SK-N-MC (cell line): ENCODE data around the gene ZMYND15.

Experiments
- EZH2 ChIP-seq: fragments of 200-600 bp; sonication (generic); IDR thresholded peaks from one replicate; pipeline ENCODE4 v1.6.1; 2017; ENCODE audit warnings: antibody characterized with exemption
- FOXP2 ChIP-seq: optimal IDR thresholded peaks from 2 replicates; pipeline ENCODE3; 2011; ENCODE audit warnings: mild to moderate bottlenecking, moderate library complexity; ENCODE audit not compliant: insufficient read depth; ENCODE audit errors: extremely low read length, control extremely low read depth
- POLR2AphosphoS5 ChIP-seq: IDR thresholded peaks from 2 replicates; pipeline ENCODE4 v1.6.1; 2012; ENCODE audit warnings: mild to moderate bottlenecking, low read depth, low read length, borderline replicate concordance

DNA sequence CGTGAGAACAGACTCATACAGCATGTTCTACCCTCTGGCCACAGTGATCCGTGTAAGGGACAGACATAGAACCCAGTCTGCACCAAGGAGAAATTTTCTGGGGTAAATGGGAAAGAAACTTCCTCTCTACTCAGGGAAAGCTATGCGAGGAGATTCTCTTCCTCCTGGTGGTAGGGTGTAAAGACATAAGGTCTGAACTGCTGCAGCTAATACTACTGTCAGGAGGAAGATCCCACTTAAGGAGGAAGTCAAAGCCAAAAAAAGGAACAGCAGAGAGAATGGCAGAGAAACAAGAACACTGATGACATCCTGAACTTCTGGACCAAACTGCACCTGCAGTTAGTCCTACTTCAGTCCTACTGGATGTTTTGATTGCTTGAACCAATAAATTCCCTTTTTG is 25.0 kb downstream of the ZMYND15 start:
- TF ChIP-seq EZH2 = no peak
- no peak for TF ChIP-seq POLR2AphosphoS5
- TF ChIP-seq FOXP2 = no peak
